GM08714 (cell line): ENCODE measurements around the gene OTUD5.

Source experiments
- H3K4me3 ChIP-seq: fragments of 200-500 bp; sonication (Bioruptor generic); 2 replicates; pipeline ENCODE4 v1.5.1; 2014; ENCODE audit warnings: mild to moderate bottlenecking, low read length, inconsistent platforms
- ZNF274 ChIP-seq: IDR thresholded peaks from 2 replicates; pipeline ENCODE4 v1.6.1; 2012; ENCODE audit warnings: mild to moderate bottlenecking, low read depth, low read length

Gene OTUD5

DNA sequence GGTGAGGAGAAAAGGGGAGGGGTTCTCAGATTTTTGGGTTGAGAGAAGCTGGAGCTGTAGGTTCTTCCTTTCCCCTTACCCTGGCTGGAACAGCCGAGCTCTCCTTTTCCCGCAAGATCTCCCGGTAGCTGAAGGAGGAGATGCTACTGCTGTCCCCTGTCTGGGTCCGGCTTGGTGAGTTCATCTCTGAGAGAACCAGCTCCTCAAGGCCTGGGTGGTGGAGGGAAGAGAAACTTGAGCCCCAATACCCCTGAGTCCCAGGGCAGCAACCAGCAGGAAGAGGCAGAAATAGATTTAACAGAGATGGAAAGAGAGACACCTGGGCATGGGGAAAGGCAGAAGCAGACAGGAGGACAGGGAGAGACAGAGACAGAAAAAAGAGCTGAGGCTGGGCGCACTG is 20.8 kb upstream of the OTUD5 start:
- no peak overlapping the region for H3K4me3 ChIP-seq
- TF ChIP-seq ZNF274 = no peak

DNA sequence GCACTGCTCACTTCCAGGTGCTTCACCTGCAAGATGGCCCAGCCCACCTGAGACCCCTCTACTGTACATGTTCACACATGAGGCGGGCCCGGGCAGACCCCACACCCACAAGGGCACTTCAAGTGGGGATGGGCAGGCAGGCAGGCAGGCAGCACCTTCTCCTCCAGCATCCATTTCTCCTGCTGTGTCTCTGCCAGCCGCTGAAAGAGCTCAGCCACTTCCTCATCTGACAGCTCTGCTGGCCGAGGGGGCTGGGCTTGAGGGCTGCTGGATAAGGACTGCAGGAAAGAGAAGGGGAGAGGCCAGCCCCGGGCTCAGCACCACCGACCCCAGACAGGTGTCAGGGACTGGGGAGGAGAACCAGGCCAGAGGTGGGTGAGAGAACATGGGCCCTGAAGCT is 18.7 kb upstream of the OTUD5 start:
- TF ChIP-seq ZNF274 = no peak
- no peak overlapping the region for H3K4me3 ChIP-seq

DNA sequence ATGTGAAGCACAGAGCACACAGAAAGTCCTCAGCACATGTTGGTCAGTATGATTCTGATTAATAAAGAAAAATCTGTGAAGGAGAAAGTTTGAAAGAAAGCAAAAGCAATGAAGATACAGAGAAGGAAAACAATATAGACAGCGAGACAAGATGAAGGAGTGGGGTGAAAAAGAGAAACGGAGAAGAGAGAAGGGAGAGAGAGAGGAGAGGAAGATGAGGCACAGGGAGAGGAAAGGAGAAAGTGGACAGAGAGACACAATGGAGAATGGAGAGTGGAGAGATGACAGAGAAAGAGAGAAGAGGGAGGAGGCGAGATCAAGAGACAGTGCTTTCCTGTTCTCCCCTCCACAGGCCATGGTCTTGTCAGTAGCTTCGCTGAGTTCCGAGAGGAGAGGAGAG is 18.1 kb upstream of the OTUD5 start:
- TF ChIP-seq ZNF274 = no peak
- H3K4me3 ChIP-seq = no peak overlapping the region

DNA sequence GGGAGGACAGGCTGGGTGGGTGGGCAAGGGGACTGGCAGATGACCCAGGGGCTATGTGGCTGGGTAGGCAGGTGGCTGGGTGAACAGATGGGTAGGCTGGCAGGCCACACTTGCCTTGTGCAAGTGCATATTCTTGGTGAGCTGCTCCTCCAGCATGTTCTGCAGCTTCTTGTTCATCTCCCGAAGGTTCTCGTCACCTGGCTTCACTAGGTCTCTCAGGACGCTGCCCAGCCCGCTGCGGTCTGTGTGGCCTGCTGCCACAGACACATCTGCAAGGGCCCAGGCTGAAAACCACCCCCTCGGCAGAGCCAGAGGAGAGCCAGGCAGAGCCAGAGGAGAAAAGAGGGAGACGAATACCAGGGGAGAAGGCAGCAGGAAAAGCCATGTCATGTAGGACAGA is 17.6 kb upstream of the OTUD5 start:
- TF ChIP-seq ZNF274 = no peak
- H3K4me3 ChIP-seq = no peak overlapping the region

DNA sequence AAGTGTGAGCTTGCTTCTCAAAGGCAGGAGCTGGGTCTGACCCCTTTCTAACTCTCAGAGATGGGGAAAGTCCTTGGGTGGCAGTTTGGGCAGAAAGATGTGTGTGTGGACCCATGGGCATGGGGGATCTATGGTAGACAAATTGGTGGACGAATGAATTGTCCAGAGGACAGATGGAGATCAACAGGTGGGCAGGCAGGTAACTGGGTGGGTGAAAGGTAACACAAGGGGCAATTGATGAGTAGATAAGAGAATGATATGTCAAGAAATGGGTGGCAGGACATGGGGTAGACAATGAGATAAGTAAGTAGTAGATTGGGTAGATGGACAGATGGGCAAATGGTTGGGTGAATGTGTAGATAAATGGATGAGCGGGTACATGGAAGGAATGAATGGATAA is 17.2 kb upstream of the OTUD5 start:
- no peak overlapping the region for H3K4me3 ChIP-seq

DNA sequence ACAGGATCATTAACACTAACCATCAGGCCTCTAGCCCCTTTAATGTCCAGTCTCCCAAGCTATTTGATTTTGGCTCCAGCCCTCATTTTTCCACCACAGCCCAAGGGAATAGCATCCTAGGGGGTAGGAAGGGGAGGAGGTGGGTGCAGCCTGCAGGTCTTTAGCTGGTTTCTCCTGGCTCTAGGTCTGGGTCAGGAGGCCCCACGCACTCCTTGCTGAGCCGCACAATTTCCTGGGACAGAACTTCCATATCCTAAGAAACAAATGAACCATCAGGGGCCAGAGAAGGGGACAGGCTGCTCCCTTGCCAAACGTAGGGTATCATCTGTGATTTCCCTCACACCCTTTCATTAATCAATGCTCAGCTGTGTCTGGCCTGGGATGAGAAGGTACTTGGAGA is 16.6 kb upstream of the OTUD5 start:
- no peak overlapping the region for H3K4me3 ChIP-seq
- no peak for TF ChIP-seq ZNF274

More for the DNA sequence above, 17.2 kb upstream of the OTUD5 start:
- TF ChIP-seq ZNF274 = no peak

DNA sequence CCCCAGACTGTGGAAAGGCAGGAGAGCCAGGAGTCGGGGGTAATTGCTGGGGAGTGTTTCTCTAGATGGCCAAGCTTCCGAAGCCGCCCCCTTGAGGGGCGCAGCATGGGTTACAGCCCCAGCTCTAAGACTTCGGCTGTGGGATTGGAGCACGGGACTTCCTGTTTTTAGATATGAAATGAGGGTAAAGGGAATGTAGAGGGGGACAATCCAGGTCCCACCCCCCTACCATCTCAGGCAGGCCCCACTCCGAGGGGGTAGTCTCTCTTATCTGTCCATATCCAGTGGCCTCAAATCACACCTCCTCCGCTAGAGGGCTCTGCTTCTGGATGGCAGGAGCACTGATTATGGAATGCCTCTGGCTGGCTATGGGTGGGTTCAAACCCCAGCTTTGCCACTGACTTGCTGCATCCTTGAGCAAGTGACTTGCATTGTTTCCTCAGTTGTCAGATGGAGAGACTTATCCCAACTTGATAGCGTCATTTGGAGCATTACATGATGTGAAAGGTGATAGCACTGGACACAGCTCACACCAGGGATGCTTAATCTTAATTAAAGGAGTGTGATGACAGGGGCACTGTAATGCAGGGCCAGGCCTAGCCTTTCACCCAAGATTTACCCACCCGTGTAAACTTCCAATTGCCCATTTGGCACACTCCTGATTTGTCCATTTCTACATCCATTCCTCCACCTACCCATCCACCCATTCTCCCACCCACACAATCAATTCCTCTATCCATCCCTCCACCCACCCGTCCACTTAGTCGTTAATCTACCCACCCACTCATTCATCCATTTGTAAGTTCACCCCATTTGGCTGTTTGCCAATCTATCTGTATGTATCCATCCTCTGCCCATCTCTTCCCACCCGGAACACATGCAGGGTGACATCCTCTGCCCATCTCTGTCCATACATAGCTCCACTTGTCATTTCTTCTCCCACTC is 15.1 kb upstream of the OTUD5 start:
- no peak overlapping the region for H3K4me3 ChIP-seq
- TF ChIP-seq ZNF274 = no peak

DNA sequence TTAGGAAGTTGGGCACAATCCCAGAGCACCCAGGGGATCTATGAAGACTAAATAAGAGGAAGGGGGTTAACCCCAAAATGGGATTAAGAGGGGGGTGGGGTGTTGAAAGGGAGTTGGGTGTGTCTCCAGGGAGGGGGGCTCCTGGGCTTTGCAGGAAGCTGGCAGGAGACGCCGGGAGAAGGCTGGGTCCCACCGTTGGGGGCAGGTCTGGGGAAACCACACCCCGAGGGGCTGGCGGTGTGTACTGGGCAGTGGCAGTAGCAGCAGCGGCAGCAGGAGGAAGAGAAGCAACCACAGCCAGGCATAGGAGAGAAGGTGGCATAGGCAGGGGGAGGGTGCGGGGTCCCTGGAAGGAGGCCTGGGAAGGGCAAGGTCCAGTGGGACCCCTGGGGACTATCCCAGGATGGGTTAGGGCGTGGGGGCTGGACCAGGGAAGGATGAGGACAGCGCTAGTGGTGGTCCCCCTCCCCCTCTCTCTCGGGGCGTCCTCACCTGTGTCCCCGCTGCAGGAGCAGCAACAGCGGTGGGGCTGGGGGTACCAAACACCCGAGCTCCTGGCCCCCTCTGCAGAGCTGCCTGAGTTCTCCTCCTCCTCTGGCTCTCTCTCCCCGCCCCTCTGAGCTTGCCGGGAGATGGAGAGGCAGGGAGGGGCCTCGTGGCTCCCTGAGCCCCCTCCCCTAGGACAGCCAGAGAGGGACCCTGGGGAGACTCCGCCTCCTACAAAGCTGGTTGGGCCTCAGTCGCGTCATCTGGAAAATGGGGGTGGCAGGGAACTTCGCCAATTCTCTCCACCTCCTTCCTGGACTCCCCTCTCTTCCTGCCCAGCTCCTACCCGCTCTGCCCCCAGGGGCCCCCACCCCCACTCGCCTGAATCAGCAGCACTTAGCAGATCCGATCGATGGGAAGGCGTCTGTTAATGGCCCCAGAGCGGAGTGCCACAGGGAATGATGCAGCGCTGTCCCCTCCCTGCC is 14.1 kb upstream of the OTUD5 start, which contains the start of gene KCND1:
Gene KCND1, minus strand, starts transcription at position 596 of the 971 bp plus-strand sequence. CDS start 1,573 bp downstream, outside the sequence.
- H3K4me3 ChIP-seq = no peak within 1 kb of the TSS
- no peak for TF ChIP-seq ZNF274

DNA sequence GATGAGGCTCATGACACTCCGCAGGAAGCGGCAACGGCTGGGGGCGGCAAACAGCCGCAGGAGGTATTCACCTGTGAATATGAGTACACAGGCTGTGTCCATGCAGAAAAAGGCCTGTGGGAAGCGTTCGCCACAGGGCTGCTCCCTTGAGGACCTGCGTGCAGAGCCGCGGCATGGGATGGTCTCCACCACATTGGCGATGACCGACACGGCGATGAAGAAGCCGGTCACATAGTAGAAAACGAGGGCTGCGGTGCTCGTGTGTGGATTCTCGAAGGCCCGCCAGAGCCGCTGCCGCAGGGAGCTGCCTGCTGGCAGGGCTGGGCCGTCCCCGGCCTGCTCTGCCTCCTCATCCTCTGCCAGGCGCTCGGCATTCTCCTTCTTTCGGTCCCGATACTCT is 12.1 kb upstream of the OTUD5 start:
- TF ChIP-seq ZNF274 = no peak

DNA sequence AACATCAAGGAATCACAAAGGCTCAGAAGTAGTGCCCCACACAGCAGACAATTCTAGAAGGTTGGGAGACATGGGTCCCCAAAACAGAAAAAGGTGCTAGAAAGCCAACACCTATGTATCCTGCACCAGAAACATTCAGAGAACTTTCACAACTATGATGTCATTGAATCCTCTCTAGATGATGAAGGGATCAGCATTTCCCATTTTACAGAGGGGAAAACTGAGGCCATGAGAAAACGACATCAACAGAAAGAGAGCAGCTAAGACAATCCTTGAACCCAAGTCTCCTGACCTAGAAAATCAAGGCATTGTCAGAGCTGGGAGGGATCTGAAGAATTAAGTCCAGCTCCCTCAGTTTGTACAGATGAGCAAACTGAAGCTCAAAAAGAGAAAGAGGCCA is 11.0 kb upstream of the OTUD5 start:
- TF ChIP-seq ZNF274 = no peak
- H3K4me3 ChIP-seq = no peak overlapping the region

More for the DNA sequence above, 12.1 kb upstream of the OTUD5 start:
- no peak overlapping the region for H3K4me3 ChIP-seq

DNA sequence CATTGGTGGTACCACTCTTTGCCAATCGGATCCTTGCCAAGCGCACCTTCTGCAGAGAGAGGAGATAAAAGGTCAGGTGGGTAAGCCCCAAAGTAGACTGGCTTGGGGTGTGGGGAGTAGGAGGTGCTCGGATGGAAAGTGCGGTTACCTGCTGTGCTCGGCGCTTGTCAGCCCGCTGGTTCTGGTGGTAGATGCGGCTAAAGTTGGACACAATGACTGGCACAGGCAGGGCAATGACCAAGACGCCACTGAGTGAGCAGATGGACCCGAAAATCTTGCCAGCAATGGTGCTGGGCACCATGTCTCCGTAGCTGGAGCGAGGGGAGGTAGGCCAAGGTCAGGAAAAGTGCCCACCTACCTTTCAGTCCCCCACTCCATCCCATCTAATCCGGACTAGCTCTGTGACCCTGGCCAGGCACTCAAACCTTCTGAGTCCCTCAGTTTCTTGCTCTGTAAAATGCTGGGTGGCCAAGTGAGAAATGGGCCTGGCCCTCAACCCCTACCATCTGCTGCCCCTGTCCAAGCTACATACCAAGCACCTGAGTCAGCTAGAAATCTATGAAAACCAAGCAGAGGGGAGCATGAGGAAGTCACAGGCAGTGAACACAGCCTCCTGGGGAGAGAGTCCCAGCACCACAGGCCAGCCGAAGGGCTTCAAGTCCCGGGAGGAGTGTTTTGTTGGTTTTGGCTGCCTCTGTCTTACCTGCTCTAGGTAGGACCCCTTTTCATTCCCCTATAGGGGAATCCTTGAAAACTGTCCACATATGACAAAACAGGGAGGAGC is 9.6 kb upstream of the OTUD5 start:
- no peak for TF ChIP-seq ZNF274
- H3K4me3 ChIP-seq = no peak overlapping the region

DNA sequence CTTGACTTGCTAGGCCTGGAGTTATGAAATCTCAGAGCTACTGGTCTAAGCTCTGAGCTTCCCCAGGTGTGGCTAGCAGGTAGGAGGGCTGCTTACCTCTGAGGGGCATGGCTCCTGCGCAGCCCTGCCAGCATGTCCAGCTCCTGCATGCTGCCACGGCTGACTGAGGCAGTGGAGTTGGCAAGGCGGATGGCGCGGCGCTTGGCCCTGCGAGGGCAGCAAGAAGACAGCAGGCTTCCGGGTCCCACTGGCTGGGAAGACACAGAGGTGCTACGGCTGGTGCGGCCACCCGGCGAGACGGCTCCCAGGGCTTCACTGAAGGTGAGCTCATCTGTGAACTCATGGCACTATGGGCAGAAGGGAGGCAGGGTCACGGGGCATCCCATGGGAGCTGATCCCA is 8.6 kb upstream of the OTUD5 start:
- TF ChIP-seq ZNF274 = no peak
- H3K4me3 ChIP-seq = no peak overlapping the region

DNA sequence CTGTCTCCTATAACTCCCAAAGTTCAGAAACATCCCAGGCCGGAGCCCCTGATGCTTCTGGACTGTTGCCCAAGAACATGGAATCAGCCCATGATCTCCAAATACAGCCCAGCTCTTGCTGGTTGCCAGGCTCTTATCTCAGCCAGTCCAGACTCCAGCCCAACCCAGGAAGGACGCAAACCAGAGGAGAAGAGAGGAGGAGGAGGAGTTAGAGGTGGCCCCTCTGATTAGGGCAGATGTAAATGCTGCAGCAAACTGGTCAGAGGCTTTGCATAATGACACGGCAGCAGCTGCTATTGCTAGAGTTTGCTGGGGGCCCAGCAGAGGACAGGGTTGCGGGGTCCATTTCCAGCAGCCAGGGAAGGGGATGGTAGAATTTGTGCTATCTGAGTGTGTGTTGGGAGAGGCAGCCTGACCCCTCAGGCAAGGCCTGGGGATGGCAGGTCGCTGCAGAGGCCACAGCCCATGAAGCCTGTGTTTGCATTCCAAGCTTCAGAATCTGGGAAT is 4.2 kb upstream of the OTUD5 start:
- no peak for TF ChIP-seq ZNF274
- no peak overlapping the region for H3K4me3 ChIP-seq
